Osteoblast (primary cell): ENCODE results near the gene SIAH1. TPM values are rescaled to one million over a fixed set of nuclear protein-coding genes. Genes with fewer than 3 reads are reported as not detected.

Experiments
- DNase-seq: peaks from one replicate; pipeline ENCODE4 v3.0.0; 2011; ENCODE audit warnings: low spot score, mixed read lengths; ENCODE audit not compliant: insufficient read length; ENCODE audit errors: missing footprints
- H2AFZ ChIP-seq: 2 replicates; pipeline ENCODE4 v1.6.0; 2011; ENCODE audit warnings: mild to moderate bottlenecking, low read length
- H3K27ac ChIP-seq: 2 replicates; pipeline ENCODE4 v1.5.1; 2011; ENCODE audit warnings: mild to moderate bottlenecking, low read depth, low read length, moderate library complexity
- H3K27me3 ChIP-seq: 2 replicates; pipeline ENCODE4 v1.6.0; 2012; ENCODE audit warnings: mild to moderate bottlenecking, control low read depth, inconsistent platforms, low read length, moderate library complexity; ENCODE audit not compliant: insufficient read depth
- H3K36me3 ChIP-seq: 2 replicates; pipeline ENCODE4 v1.5.1; 2011; ENCODE audit warnings: mild to moderate bottlenecking, low read length, control low read depth, moderate library complexity; ENCODE audit not compliant: insufficient read depth
- H3K4me1 ChIP-seq: 2 replicates; pipeline ENCODE4 v1.5.1; 2011; ENCODE audit warnings: mild to moderate bottlenecking, low read length, control low read depth, moderate library complexity; ENCODE audit not compliant: insufficient read depth
- H3K4me2 ChIP-seq: 2 replicates; pipeline ENCODE4 v1.6.0; 2011; ENCODE audit warnings: mild to moderate bottlenecking, low read length; ENCODE audit not compliant: insufficient read depth
- H3K4me3 ChIP-seq: fragments of 200-600 bp; sonication (generic); 3 replicates; pipeline ENCODE4 v1.5.1; 2012; ENCODE audit warnings: mild to moderate bottlenecking, low read length, inconsistent platforms; ENCODE audit not compliant: insufficient read depth
- H3K79me2 ChIP-seq: 2 replicates; pipeline ENCODE4 v1.6.0; 2012; ENCODE audit warnings: mild to moderate bottlenecking, low read length, control low read depth, inconsistent platforms; ENCODE audit not compliant: insufficient read depth
- H3K9me3 ChIP-seq: 2 replicates; pipeline ENCODE4 v1.5.1; 2011; ENCODE audit warnings: low read depth, low read length, control low read depth
- H4K20me1 ChIP-seq: 2 replicates; pipeline ENCODE4 v1.6.0; 2012; ENCODE audit warnings: mild to moderate bottlenecking, low read length, control low read depth; ENCODE audit not compliant: insufficient read depth
- CTCF ChIP-seq: IDR thresholded peaks from 2 replicates; pipeline ENCODE4 v1.5.1; 2011; ENCODE audit warnings: mild to moderate bottlenecking, low read depth, low read length, moderate library complexity; ENCODE audit errors: extremely low read depth
- total RNA-seq: library from RNA; depleted of rRNA; stranded (reverse); fragments of >200 nt; gene quantifications from 2 replicates; pipeline ENCODE4 v1.2.3, GENCODE V29; 2012

Gene SIAH1, protein sequence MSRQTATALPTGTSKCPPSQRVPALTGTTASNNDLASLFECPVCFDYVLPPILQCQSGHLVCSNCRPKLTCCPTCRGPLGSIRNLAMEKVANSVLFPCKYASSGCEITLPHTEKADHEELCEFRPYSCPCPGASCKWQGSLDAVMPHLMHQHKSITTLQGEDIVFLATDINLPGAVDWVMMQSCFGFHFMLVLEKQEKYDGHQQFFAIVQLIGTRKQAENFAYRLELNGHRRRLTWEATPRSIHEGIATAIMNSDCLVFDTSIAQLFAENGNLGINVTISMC
- 41.8 and 43.1 TPM in 2 replicates for total RNA-seq

- Histone ChIP-seq H3K9me3 (no peaks in the 10 kb centered on the region), H2AFZ (peak within 1 kb of the TSS; percentile 81), H3K4me1 (peaks cover 24% of the 10 kb centered on the region), H4K20me1 (peaks cover 31% of the 10 kb centered on the region), H3K4me2 (peak within 1 kb of the TSS; percentile 91), H3K36me3 (no peaks in the 10 kb centered on the region), H3K79me2 (peaks cover 40% of the 10 kb centered on the region), H3K27ac (peak within 1 kb of the TSS; percentile 73), H3K4me3 (peak within 1 kb of the TSS; percentile 84), H3K27me3 (no peaks in the 10 kb centered on the region)
- peak; percentile 100 for DNase-seq
- no peak for TF ChIP-seq CTCF
These were observed at the start of gene SIAH1 for GRCh38 chr16:48385253-48386150. Gene SIAH1, minus strand, starts transcription at chr16:48385413. Its CDS starts 22,985 bp downstream, at chr16:48362428.

- Histone ChIP-seq H4K20me1 (no peaks in the 10 kb centered on the region), H3K4me2 (no peak overlapping the region), H3K4me1 (no peaks in the 10 kb centered on the region), H3K9me3 (no peaks in the 10 kb centered on the region), H3K27me3 (no peaks in the 10 kb centered on the region), H2AFZ (no peak overlapping the region), H3K27ac (no peak overlapping the region), H3K4me3 (no peak overlapping the region), H3K79me2 (no peaks in the 10 kb centered on the region), H3K36me3 (no peaks in the 10 kb centered on the region)
- no peak for DNase-seq
- no peak for TF ChIP-seq CTCF
These were observed 49.6 kb upstream of the SIAH1 start for GRCh38 chr16:48434653-48435317.

GRCh38 chr16:48433850-48434530 lies 48.8 kb upstream of the SIAH1 start:
- no peak for DNase-seq
- no peak overlapping the region for H2AFZ ChIP-seq
- no peak overlapping the region for H3K4me3 ChIP-seq
- H3K27me3 ChIP-seq: no peaks in the 10 kb centered on the region
- no peak for TF ChIP-seq CTCF
- no peaks in the 10 kb centered on the region for H4K20me1 ChIP-seq
- no peak overlapping the region for H3K27ac ChIP-seq
- no peak overlapping the region for H3K4me2 ChIP-seq
- no peaks in the 10 kb centered on the region for H3K4me1 ChIP-seq
- no peaks in the 10 kb centered on the region for H3K36me3 ChIP-seq
- no peaks in the 10 kb centered on the region for H3K9me3 ChIP-seq
- H3K79me2 ChIP-seq: no peaks in the 10 kb centered on the region
